HepG2 (cell line): Measurements from ENCODE around the gene RHOG. TPM values are rescaled to one million over a fixed set of nuclear protein-coding genes. Genes with fewer than 3 reads are reported as not detected.

ENCODE experiments used
- ATAC-seq: fragments of 200-7000 bp; cut with Tn5 transposase; 3 replicates; pipeline ENCODE4 v1.9.1; 2020; ENCODE audit warnings: mild to moderate bottlenecking, moderate library complexity
- BruUV-seq: library from RNA; stranded (reverse); fragments of 400-500 nt; replicated peaks from 2 replicates; lab custom pipeline; 2021; lab: Mats Ljungman, UMichigan
- CTCF ChIA-PET: fragments of 300-600 bp; formaldehyde crosslinking; extraction: SDS; loops from one replicate; lab custom pipeline; 2021; ENCODE audit warnings: low total read pairs, inconsistent platforms, low intra/inter-chr PET ratio; lab: Yijun Ruan, JAX
- POLR2A ChIA-PET: fragments of 350-600 bp; sonication (Branson Sonifier 250); formaldehyde crosslinking; loops from one replicate; lab custom pipeline; 2020; ENCODE audit warnings: antibody characterized with exemption, inconsistent platforms; lab: Yijun Ruan, JAX
- DNase-seq: peaks from one replicate; pipeline ENCODE4 v3.0.0-alpha.2; 2015; ENCODE audit warnings: low spot score
- FAIRE-seq: peaks from 3 replicates; lab custom pipeline; 2011; peaks lifted over from hg19 to GRCh38; lab: Jason Lieb, UNC
- H2AFZ ChIP-seq: one replicate; pipeline ENCODE4 v1.6.1; 2011; ENCODE audit warnings: low read length, inconsistent platforms
- H3K27ac ChIP-seq: fragments of 300-600 bp; 3 replicates; pipeline ENCODE4 v1.8.0; 2011; ENCODE audit warnings: mixed run types, mild to moderate bottlenecking, mixed read lengths, low read length, inconsistent platforms; ENCODE audit not compliant: insufficient read depth; ENCODE audit errors: extremely low read length
- H3K27me3 ChIP-seq, 2 experiments: fragments of 200-600 bp in 1 of 2; 2 replicates in 1 of 2; 3 replicates in 1 of 2; pipeline versions ENCODE4 v1.6.0 to v1.8.0; 2011; ENCODE audit warnings: low read length in 2 of 2, mild to moderate bottlenecking in 2 of 2, moderate library complexity in 2 of 2, inconsistent platforms in 1 of 2; ENCODE audit not compliant: insufficient read depth in 2 of 2, control insufficient read depth in 1 of 2
- H3K36me3 ChIP-seq, 2 experiments: fragments of 200-600 bp in 1 of 2; replicated peaks in 1 of 2; 2 replicates in 1 of 2; 3 replicates in 1 of 2; pipeline versions ENCODE4 v1.5.1 to v1.8.0; 2011; ENCODE audit warnings: low read length in 2 of 2, inconsistent platforms in 1 of 2; ENCODE audit not compliant: insufficient read depth in 2 of 2, control insufficient read depth in 1 of 2
- H3K4me1 ChIP-seq: 2 replicates; pipeline ENCODE4 v1.5.1; 2012; ENCODE audit warnings: low read length, inconsistent platforms; ENCODE audit not compliant: insufficient read depth
- H3K4me2 ChIP-seq: 2 replicates; pipeline ENCODE4 v1.6.0; 2011; ENCODE audit warnings: low read depth, low read length, inconsistent platforms
- H3K4me3 ChIP-seq, 3 experiments: fragments of 200-600 bp in 1 of 3; sonication (generic), shearing (Covaris generic) in 1 of 3; replicated peaks in 1 of 3; 2 replicates each; pipeline ENCODE4 v1.5.1; 2011 to 2016; ENCODE audit warnings: low read length in 3 of 3, inconsistent platforms in 2 of 3, low read depth in 2 of 3, mild to moderate bottlenecking in 2 of 3, control low read depth in 1 of 3, mixed read lengths in 1 of 3; ENCODE audit not compliant: insufficient read depth in 1 of 3
- H3K79me2 ChIP-seq: one replicate; pipeline ENCODE4 v1.6.1; 2011; ENCODE audit warnings: low read length, inconsistent platforms; ENCODE audit not compliant: insufficient read depth
- H3K9ac ChIP-seq: 2 replicates; pipeline ENCODE4 v1.6.0; 2011; ENCODE audit warnings: mild to moderate bottlenecking, low read depth, low read length, inconsistent platforms; ENCODE audit not compliant: insufficient read depth
- H3K9me3 ChIP-seq: 2 replicates; pipeline ENCODE4 v1.5.1; 2012; ENCODE audit warnings: mild to moderate bottlenecking, low read length
- H4K20me1 ChIP-seq: 2 replicates; pipeline ENCODE4 v1.6.0; 2011; ENCODE audit warnings: inconsistent platforms, mild to moderate bottlenecking, low read length, moderate library complexity; ENCODE audit not compliant: insufficient read depth
- ARID4A ChIP-seq: sonication (generic); formaldehyde crosslinking; IDR thresholded peaks from 2 replicates; pipeline ENCODE4 v1.5.0; 2020; ENCODE audit warnings: mild to moderate bottlenecking, missing genetic modification reagents, borderline replicate concordance
- CCDC6 ChIP-seq: sonication (generic); formaldehyde crosslinking; IDR thresholded peaks from 2 replicates; pipeline ENCODE4 v1.8.1; 2022; ENCODE audit warnings: mild to moderate bottlenecking, missing genetic modification reagents, moderate library complexity
- CREB1 ChIP-seq, 2 experiments: fragments of 450-650 bp in 1 of 2; IDR thresholded peaks; 2 replicates each; pipeline ENCODE4 v1.6.1; 2016 to 2017; ENCODE audit warnings: control low read depth in 1 of 2, mild to moderate bottlenecking in 1 of 2, missing compliant biosample characterization in 1 of 2, missing genetic modification characterization in 1 of 2
- HMGXB4 ChIP-seq, 2 experiments: sonication (generic) in 1 of 2; formaldehyde crosslinking in 1 of 2; IDR thresholded peaks; 2 replicates each; pipeline versions ENCODE4 v1.4.0 to v1.6.1; 2018 to 2020; ENCODE audit warnings: missing genetic modification reagents in 2 of 2, borderline replicate concordance in 1 of 2, low read depth in 1 of 2, mild to moderate bottlenecking in 1 of 2, missing biosample characterization in 1 of 2
- IRF1 ChIP-seq: sonication (generic); formaldehyde crosslinking; IDR thresholded peaks from 2 replicates; pipeline ENCODE4 v1.4.0; 2020; ENCODE audit warnings: low read depth, mild to moderate bottlenecking, missing genetic modification reagents
- KLF11 ChIP-seq: IDR thresholded peaks from 2 replicates; pipeline ENCODE4 v1.6.1; 2016; ENCODE audit warnings: missing compliant biosample characterization
- SMC3 ChIP-seq: IDR thresholded peaks from 2 replicates; pipeline ENCODE4 v1.6.1; 2011; ENCODE audit warnings: low read length, improper control_type of control experiment
- TEAD3 ChIP-seq: optimal IDR thresholded peaks from 2 replicates; pipeline ENCODE3; 2016; ENCODE audit warnings: borderline replicate concordance
- ZBTB38 ChIP-seq: sonication (generic); formaldehyde crosslinking; IDR thresholded peaks from 2 replicates; pipeline ENCODE4 v1.5.1; 2020; ENCODE audit warnings: mild to moderate bottlenecking, missing genetic modification reagents
- ZFX ChIP-seq: sonication (generic); formaldehyde crosslinking; IDR thresholded peaks from 2 replicates; pipeline ENCODE4 v1.4.0; 2020; ENCODE audit warnings: mild to moderate bottlenecking, low read depth, missing genetic modification reagents, moderate library complexity
- ZFY ChIP-seq: sonication (generic); formaldehyde crosslinking; IDR thresholded peaks from 2 replicates; pipeline ENCODE4 v1.4.0; 2020; ENCODE audit warnings: missing genetic modification reagents
- ZIK1 ChIP-seq: sonication (generic); formaldehyde crosslinking; IDR thresholded peaks from 2 replicates; pipeline ENCODE4 v1.5.0; 2020; ENCODE audit warnings: mild to moderate bottlenecking, low read depth, missing genetic modification reagents, borderline replicate concordance
- ZNF510 ChIP-seq: sonication (generic); formaldehyde crosslinking; IDR thresholded peaks from 2 replicates; pipeline ENCODE4 v1.4.0; 2020; ENCODE audit warnings: low read depth, mild to moderate bottlenecking, missing genetic modification reagents
- ZNF550 ChIP-seq: sonication (generic); formaldehyde crosslinking; IDR thresholded peaks from 2 replicates; pipeline ENCODE4 v1.4.0; 2020; ENCODE audit warnings: mild to moderate bottlenecking, missing genetic modification reagents, borderline replicate concordance
- WGBS: methylation state at CpG from one replicate; pipeline ENCODE4 v1.1.6; 2017; ENCODE audit warnings: low lambda C conversion rate; 5-methylcytosine and 5-hydroxymethylcytosine counted together
- in situ Hi-C: cut with HindIII; loops from 2 replicates; pipeline ENCODE4 v1.10.0; 2017; ENCODE audit warnings: low pct_unique_long_range_greater_than_20kb; ENCODE audit not compliant: extremely low pct_ligation_motif_present
- intact Hi-C: fragments of 100-400 bp; cut with micrococcal nuclease; formaldehyde crosslinking; loops from one replicate; pipeline ENCODE4 v1.10.0; 2022; ENCODE audit not compliant: unreplicated experiment
- polyA plus RNA-seq, 8 experiments: library from polyadenylated mRNA; depleted of rRNA in 3 of 8; stranded (reverse) in 7 of 8; unstranded in 1 of 8; fragments of >200 nt; fragmentation: Illumina TruSeq in 4 of 8; extraction: Trizol in 4 of 8; gene quantifications; 2 replicates each; pipeline versions ENCODE4 v1.2.1 to v1.2.3, GENCODE V29; 2011 to 2016; ENCODE audit warnings: low read depth in 4 of 8, missing spikeins in 1 of 8, mixed read lengths in 1 of 8; ENCODE audit not compliant: insufficient read depth in 1 of 8
- total RNA-seq, 5 experiments: library from RNA; depleted of rRNA; stranded (reverse); fragments of >200 nt; fragmentation: Illumina TruSeq; extraction: Trizol; gene quantifications; 2 replicates each; pipeline ENCODE4 v1.2.3, GENCODE V29; 2016; ENCODE audit warnings: low read depth in 1 of 5

The RHOG gene
- total and polyA plus RNA-seq, 2 of the 13 experiments (the other 11 are each of a cell fraction or from before 2014, with no cell fraction given) = 7.7 to 23.4 TPM

GRCh38 chr11:3824714-3825472 is 15.9 kb downstream of the RHOG start:
- no TSS peak for BruUV-seq
- peak; percentile 69 for DNase-seq
- Histone ChIP-seq H3K27ac (no peak overlapping the region), H2AFZ (no peak overlapping the region), H3K36me3 (peaks cover 7 to 33% of the 10 kb centered on the region in 2 experiments; a peak in 4 of 5 replicates), H3K9ac (no peak overlapping the region), H3K27me3 (no peaks in the 10 kb centered on the region), H3K9me3 (no peaks in the 10 kb centered on the region), H3K4me2 (no peak overlapping the region), H3K4me1 (no peaks in the 10 kb centered on the region), H4K20me1 (peaks cover 3% of the 10 kb centered on the region; the same call in 1 of the 2 replicates), H3K4me3 (no peak overlapping the region), H3K79me2 (no peaks in the 10 kb centered on the region)
- WGBS = 79% methylated on average over 18 of the region's 18 CpGs
- peak; percentile 47 for FAIRE-seq
- peak; percentile 94 for ATAC-seq
- CTCF ChIA-PET = interaction anchor here (0.7 to 2.5 kb wide), 3 partner anchors 17 to 248 kb away, joined by 4 to 15 read pairs (median 5); no protein-coding TSS in a partner anchor
- POLR2A ChIA-PET = no interaction called here
- intact Hi-C loops = loop anchor here (1.0 kb wide), 2 partner anchors 16 to 247 kb away; no protein-coding TSS in a partner anchor
- in situ Hi-C loops = no loop called here
- TF ChIP-seq SMC3 (peak; percentile 43; the same call in 1 of the 2 replicates), ZBTB38 (0 out of 2 replicates have a peak, but pooled peaks have one; percentile 12), KLF11 (CRISPR knock-in tag) (no peak), CCDC6 (CRISPR knock-in tag) (no peak), ZNF550 (no peak), ZNF510 (CRISPR knock-in tag) (0 out of 2 replicates have a peak, but pooled peaks have one; percentile 40), CREB1 (IDR thresholded peaks at IDR 0.05) (no peak), CREB1 (CRISPR knock-in tag; IDR thresholded peaks at IDR 0.05) (no peak), IRF1 (CRISPR knock-in tag) (no peak), ZFY (peak; percentile 53; the same call in 1 of the 2 replicates), TEAD3 (CRISPR knock-in tag) (peak; percentile 43), ZIK1 (CRISPR knock-in tag) (no peak), HMGXB4 (CRISPR knock-in tag; IDR thresholded peaks at IDR 0.05; ENCODE audit: borderline replicate concordance in 1 of 2, low read depth in 1 of 2) (peak in 1 of 2 experiments; percentile 39; a peak in 1 of 4 replicates), ZFX (CRISPR knock-in tag) (peak; percentile 66; the same call in 1 of the 2 replicates), ARID4A (CRISPR knock-in tag) (peak; percentile 19; the same call in 1 of the 2 replicates)
